HepG2 (cell line): ENCODE results near the gene YBX2. TPM values are rescaled to one million over a fixed set of nuclear protein-coding genes. Genes with fewer than 3 reads are reported as not detected.
A peak's percentile ranks its signal among the peaks of the same experiment; 100 is the strongest.

Experiments used
- CSRNP1 ChIP-seq: sonication (generic); formaldehyde crosslinking; IDR thresholded peaks from 2 replicates; pipeline ENCODE4 v1.8.1; 2023; ENCODE audit warnings: mild to moderate bottlenecking, missing genetic modification reagents
- E2F5 ChIP-seq: sonication (generic); formaldehyde crosslinking; conservative IDR thresholded peaks from 2 replicates; pipeline ENCODE4 v1.4.0; 2020; ENCODE audit warnings: missing genetic modification reagents
- MYC ChIP-seq: sonication (generic); formaldehyde crosslinking; IDR thresholded peaks from 2 replicates; pipeline ENCODE4 v1.9.0; 2021; ENCODE audit warnings: missing genetic modification reagents, borderline replicate concordance
- PATZ1 ChIP-seq: sonication (generic); formaldehyde crosslinking; IDR thresholded peaks from 2 replicates; pipeline ENCODE4 v1.4.0; 2020; ENCODE audit warnings: missing genetic modification reagents
- RBM22 ChIP-seq: fragments of 200-400 bp; formaldehyde crosslinking; optimal IDR thresholded peaks from 2 replicates; pipeline ENCODE3; 2017; ENCODE audit warnings: mild to moderate bottlenecking, low read length, moderate library complexity
- TFDP2 ChIP-seq: sonication (generic); formaldehyde crosslinking; IDR thresholded peaks from 2 replicates; pipeline ENCODE4 v1.4.0; 2020; ENCODE audit warnings: missing genetic modification reagents
- THRA ChIP-seq: sonication (generic); formaldehyde crosslinking; IDR thresholded peaks from 2 replicates; pipeline ENCODE4 v1.4.0; 2020; ENCODE audit warnings: missing genetic modification reagents, borderline replicate concordance
- USF2 ChIP-seq, 2 experiments: sonication (generic) in 1 of 2; formaldehyde crosslinking in 1 of 2; IDR thresholded peaks; 2 replicates each; pipeline versions ENCODE4 v1.5.1 to v1.6.1; 2011 to 2020; ENCODE audit warnings: borderline replicate concordance in 1 of 2, low read depth in 1 of 2, low read length in 1 of 2, mild to moderate bottlenecking in 1 of 2, missing genetic modification reagents in 1 of 2, moderate library complexity in 1 of 2
- ZFP36L2 ChIP-seq: sonication (generic); formaldehyde crosslinking; IDR thresholded peaks from 2 replicates; pipeline ENCODE4 v1.4.0; 2020; ENCODE audit warnings: missing genetic modification reagents
- ZFP91 ChIP-seq: sonication (generic); formaldehyde crosslinking; IDR thresholded peaks from 2 replicates; pipeline ENCODE4 v1.9.0; 2022; ENCODE audit warnings: missing genetic modification reagents, mild to moderate bottlenecking, borderline replicate concordance
- ZNF703 ChIP-seq: sonication (generic); formaldehyde crosslinking; IDR thresholded peaks from 2 replicates; pipeline ENCODE4 v1.5.1; 2020; ENCODE audit warnings: missing genetic modification reagents, mild to moderate bottlenecking, moderate library complexity, borderline replicate concordance
- polyA plus RNA-seq, 8 experiments: library from polyadenylated mRNA; depleted of rRNA in 3 of 8; stranded (reverse) in 7 of 8; unstranded in 1 of 8; fragments of >200 nt; fragmentation: Illumina TruSeq in 4 of 8; extraction: Trizol in 4 of 8; gene quantifications; 2 replicates each; pipeline versions ENCODE4 v1.2.1 to v1.2.3, GENCODE V29; 2011 to 2016; ENCODE audit warnings: low read depth in 4 of 8, missing spikeins in 1 of 8, mixed read lengths in 1 of 8; ENCODE audit not compliant: insufficient read depth in 1 of 8
- total RNA-seq, 5 experiments: library from RNA; depleted of rRNA; stranded (reverse); fragments of >200 nt; fragmentation: Illumina TruSeq; extraction: Trizol; gene quantifications; 2 replicates each; pipeline ENCODE4 v1.2.3, GENCODE V29; 2016; ENCODE audit warnings: low read depth in 1 of 5

The YBX2 gene
- total and polyA plus RNA-seq, 2 of the 13 experiments (the other 11 are each of a cell fraction or from before 2014, with no cell fraction given), result 0.12 to 0.22 TPM

- TF ChIP-seq ZNF703 (CRISPR knock-in tag) (0 out of 2 replicates have a peak, but pooled peaks have one; percentile 2), USF2 (IDR thresholded peaks at IDR 0.05; ENCODE audit: low read depth, low read length) (no peak), USF2 (CRISPR knock-in tag; IDR thresholded peaks at IDR 0.05; ENCODE audit: borderline replicate concordance) (no peak), CSRNP1 (CRISPR knock-in tag) (0 out of 2 replicates have a peak, but pooled peaks have one; percentile 1), PATZ1 (CRISPR knock-in tag) (peak; percentile 76), THRA (no peak), ZFP36L2 (no peak), ZFP91 (CRISPR knock-in tag) (peak; percentile 75), RBM22 (no peak), E2F5 (CRISPR knock-in tag) (peak; percentile 48; the same call in 1 of the 2 replicates), MYC (CRISPR knock-in tag) (peak; percentile 84; the same call in 1 of the 2 replicates), TFDP2 (CRISPR knock-in tag) (peak; percentile 85)
These were observed 13.1 kb downstream of the YBX2 start, which contains the start of gene SLC2A4 (continued) for GRCh38 chr17:7281074-7281952.
